ENCODE results near the gene ATP6V0A4.

ATP6V0A4 gene

GRCh38 chr7:138697535-138698182 lies 100.3 kb downstream of the ATP6V0A4 start:
- TF ChIP-seq REST (IDR thresholded peaks at IDR 0.05; ENCODE audit: insufficient read depth in 1 of 2, low read depth in 2 of 2, low read length in 2 of 2): no peak
- no peak for TF ChIP-seq TAF1 (IDR thresholded peaks at IDR 0.05; ENCODE audit: borderline replicate concordance, insufficient read depth, low read length)
- TF ChIP-seq FOXP2 (optimal IDR thresholded peaks at IDR 0.05; ENCODE audit: borderline replicate concordance, extremely low read depth, extremely low read length, insufficient read depth): no peak
- no peak for TF ChIP-seq POLR2AphosphoS5 (IDR thresholded peaks at IDR 0.05; ENCODE audit: low read depth, low read length)
- TF ChIP-seq SIN3A (IDR thresholded peaks at IDR 0.05; ENCODE audit: borderline replicate concordance, insufficient read depth, low read length): no peak

DNA sequence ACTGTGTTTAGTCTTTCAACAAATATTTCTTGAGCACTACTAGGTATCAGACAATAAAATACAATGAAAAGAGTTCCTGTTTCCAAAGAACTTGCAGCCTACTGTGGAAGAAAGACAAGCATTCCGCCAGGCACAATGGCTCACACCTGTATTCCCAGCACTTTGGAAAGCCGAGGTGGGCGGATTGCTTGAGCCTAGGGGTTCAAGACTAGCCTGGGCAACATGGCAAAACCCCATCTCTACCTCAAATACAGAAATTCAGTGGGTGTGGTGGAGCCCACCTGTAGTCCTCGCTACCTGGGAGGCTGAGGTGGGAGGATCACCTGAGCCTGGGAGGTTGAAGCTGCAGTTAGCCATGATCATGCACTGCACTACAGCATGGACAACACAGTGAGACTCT lies 102.9 kb downstream of the ATP6V0A4 start:
- TF ChIP-seq SIN3A (IDR thresholded peaks at IDR 0.05; ENCODE audit: borderline replicate concordance, insufficient read depth, low read length): no peak
- no peak for TF ChIP-seq POLR2AphosphoS5 (IDR thresholded peaks at IDR 0.05; ENCODE audit: low read depth, low read length)
- TF ChIP-seq REST (IDR thresholded peaks at IDR 0.05; ENCODE audit: insufficient read depth in 1 of 2, low read depth in 2 of 2, low read length in 2 of 2): no peak
- TF ChIP-seq TAF1 (IDR thresholded peaks at IDR 0.05; ENCODE audit: borderline replicate concordance, insufficient read depth, low read length): no peak
- no peak for TF ChIP-seq FOXP2 (optimal IDR thresholded peaks at IDR 0.05; ENCODE audit: borderline replicate concordance, extremely low read depth, extremely low read length, insufficient read depth)

- TF ChIP-seq FOXP2 (optimal IDR thresholded peaks at IDR 0.05; ENCODE audit: borderline replicate concordance, extremely low read depth, extremely low read length, insufficient read depth) (no peak), POLR2AphosphoS5 (IDR thresholded peaks at IDR 0.05; ENCODE audit: low read depth, low read length) (no peak), TAF1 (IDR thresholded peaks at IDR 0.05; ENCODE audit: borderline replicate concordance, insufficient read depth, low read length) (no peak), SIN3A (IDR thresholded peaks at IDR 0.05; ENCODE audit: borderline replicate concordance, insufficient read depth, low read length) (no peak), REST (IDR thresholded peaks at IDR 0.05; ENCODE audit: insufficient read depth in 1 of 2, low read depth in 2 of 2, low read length in 2 of 2) (no peak)
These were observed 106.8 kb downstream of the ATP6V0A4 start for GRCh38 chr7:138691178-138691577.

DNA sequence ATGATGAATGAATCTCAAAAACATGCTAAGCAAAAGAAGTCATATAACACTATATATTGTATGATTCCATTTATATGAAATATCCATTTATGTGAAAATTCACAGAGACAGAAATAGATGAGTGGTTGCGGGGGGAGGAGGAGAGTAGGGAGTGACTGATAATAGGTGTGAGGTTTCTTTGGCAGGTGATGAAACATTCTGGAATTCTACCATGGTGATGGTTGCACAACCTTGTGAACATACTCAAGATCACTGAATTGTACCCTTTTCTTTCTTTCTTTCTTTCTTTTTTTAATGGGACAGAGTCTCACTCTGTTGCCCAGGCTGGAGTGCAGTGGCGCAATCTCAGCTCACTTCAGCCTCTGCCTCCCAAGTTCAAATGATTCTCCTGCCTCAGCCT lies 107.5 kb downstream of the ATP6V0A4 start:
- TF ChIP-seq TAF1 (IDR thresholded peaks at IDR 0.05; ENCODE audit: borderline replicate concordance, insufficient read depth, low read length) (no peak), REST (IDR thresholded peaks at IDR 0.05; ENCODE audit: insufficient read depth in 1 of 2, low read depth in 2 of 2, low read length in 2 of 2) (no peak), POLR2AphosphoS5 (IDR thresholded peaks at IDR 0.05; ENCODE audit: low read depth, low read length) (no peak), SIN3A (IDR thresholded peaks at IDR 0.05; ENCODE audit: borderline replicate concordance, insufficient read depth, low read length) (no peak), FOXP2 (optimal IDR thresholded peaks at IDR 0.05; ENCODE audit: borderline replicate concordance, extremely low read depth, extremely low read length, insufficient read depth) (no peak)
